K562 (cell line): ENCODE measurements around the gene SDHAF1. TPM values are rescaled to one million over a fixed set of nuclear protein-coding genes. Genes with fewer than 3 reads are reported as not detected.

ENCODE experiments used
- ATAC-seq: fragments of 200-7000 bp; cut with Tn5 transposase; 3 replicates; pipeline ENCODE4 v1.9.1; 2020; ENCODE audit warnings: moderate library complexity
- BruUV-seq: library from RNA; stranded (reverse); fragments of 400-500 nt; replicated peaks from 2 replicates; lab custom pipeline; 2021; lab: Mats Ljungman, UMichigan
- CTCF ChIA-PET: fragments of 300-600 bp; formaldehyde crosslinking; extraction: SDS; loops from one replicate; lab custom pipeline; 2021; ENCODE audit warnings: low intra/inter-chr PET ratio; lab: Yijun Ruan, JAX
- POLR2A ChIA-PET: fragments of 300-600, 350-650 bp; sonication (Branson Sonifier 250); formaldehyde crosslinking; extraction: SDS; loops from one replicate; lab custom pipeline; 2021; ENCODE audit warnings: antibody characterized with exemption, inconsistent platforms; lab: Yijun Ruan, JAX
- DNase-seq, 4 experiments: peaks; one replicate each; pipeline versions ENCODE4 v3.0.0 to v3.0.0-alpha.2; 2011 to 2018; ENCODE audit warnings: low spot score in 3 of 4, mixed read lengths in 3 of 4; ENCODE audit errors: extremely low read depth in 1 of 4
- FAIRE-seq: peaks from 2 replicates; lab custom pipeline; 2011; peaks lifted over from hg19 to GRCh38; lab: Jason Lieb, UNC
- H2AFZ ChIP-seq: 2 replicates; pipeline ENCODE4 v1.6.0; 2011; ENCODE audit warnings: low read depth, low read length, control low read depth, inconsistent platforms
- H3K27ac ChIP-seq: fragments of 200-600 bp; 3 replicates; pipeline ENCODE4 v1.8.0; 2011; ENCODE audit warnings: low read depth, mild to moderate bottlenecking, control low read depth, inconsistent platforms, low read length, moderate library complexity, mixed read lengths; ENCODE audit errors: extremely low read depth
- H3K27me3 ChIP-seq, 2 experiments: fragments of 300-600 bp in 1 of 2; 2 replicates in 1 of 2; 3 replicates in 1 of 2; pipeline versions ENCODE4 v1.6.0 to v1.8.0; 2011; ENCODE audit warnings: inconsistent platforms in 2 of 2, low read length in 2 of 2, mild to moderate bottlenecking in 1 of 2, mixed read lengths in 1 of 2, moderate library complexity in 1 of 2; ENCODE audit not compliant: control insufficient read depth in 2 of 2, insufficient read depth in 2 of 2
- H3K36me3 ChIP-seq: fragments of 300-600 bp; 3 replicates; pipeline ENCODE4 v1.8.0; 2011; ENCODE audit warnings: mild to moderate bottlenecking, low read length, inconsistent platforms; ENCODE audit not compliant: control insufficient read depth, insufficient read depth
- H3K4me1 ChIP-seq, 2 experiments: fragments of 200-600 bp in 1 of 2; replicated peaks in 1 of 2; 2 replicates in 1 of 2; 3 replicates in 1 of 2; pipeline versions ENCODE4 v1.5.1 to v1.8.0; 2011; ENCODE audit warnings: inconsistent platforms in 2 of 2, low read length in 2 of 2, mild to moderate bottlenecking in 1 of 2, mixed read lengths in 1 of 2, moderate library complexity in 1 of 2; ENCODE audit not compliant: control insufficient read depth in 2 of 2, insufficient read depth in 2 of 2
- H3K4me2 ChIP-seq: 2 replicates; pipeline ENCODE4 v1.6.1; 2011; ENCODE audit warnings: low read length, control low read depth, inconsistent platforms, mixed read lengths; ENCODE audit not compliant: insufficient read depth
- H3K4me3 ChIP-seq: fragments of 200-600 bp; sonication (generic), shearing (Covaris generic); 2 replicates; pipeline ENCODE4 v1.5.1; 2016; ENCODE audit warnings: control low read depth, inconsistent platforms
- H3K79me2 ChIP-seq: fragments of 200-600 bp; 3 replicates; pipeline ENCODE4 v1.8.0; 2011; ENCODE audit warnings: low read length, inconsistent platforms; ENCODE audit not compliant: control insufficient read depth, insufficient read depth
- H3K9ac ChIP-seq, 2 experiments: 2 replicates each; pipeline versions ENCODE4 v1.6.0 to v1.6.1; 2011; ENCODE audit warnings: low read depth in 2 of 2, low read length in 2 of 2, control low read depth in 1 of 2, inconsistent platforms in 1 of 2, mild to moderate bottlenecking in 1 of 2, mixed read lengths in 1 of 2; ENCODE audit not compliant: insufficient read depth in 1 of 2
- H3K9me1 ChIP-seq: one replicate; pipeline ENCODE4 v1.6.0; 2011; ENCODE audit warnings: inconsistent platforms, mild to moderate bottlenecking, low read length, moderate library complexity; ENCODE audit not compliant: control insufficient read depth, insufficient read depth
- H3K9me3 ChIP-seq: replicated peaks from 2 replicates; pipeline ENCODE4 v1.5.1; 2011; ENCODE audit warnings: low read depth, low read length, inconsistent platforms; ENCODE audit not compliant: control insufficient read depth, insufficient read depth
- H4K20me1 ChIP-seq: replicated peaks from 2 replicates; pipeline ENCODE4 v1.6.1; 2011; ENCODE audit warnings: low read length, inconsistent platforms, mixed read lengths; ENCODE audit not compliant: control insufficient read depth, insufficient read depth
- CREBBP ChIP-seq: IDR thresholded peaks from one replicate; pipeline ENCODE4 v1.6.1; 2012; ENCODE audit warnings: low read depth, mild to moderate bottlenecking, control low read depth, inconsistent platforms, low read length
- E2F6 ChIP-seq, 2 experiments: IDR thresholded peaks; 2 replicates each; pipeline ENCODE4 v1.6.1; 2011; ENCODE audit warnings: borderline replicate concordance in 1 of 2, control low read depth in 1 of 2, low read depth in 1 of 2, low read length in 1 of 2, mild to moderate bottlenecking in 1 of 2, mixed read lengths in 1 of 2, moderate library complexity in 1 of 2; ENCODE audit not compliant: insufficient read depth in 1 of 2, insufficient read length in 1 of 2, poor library complexity in 1 of 2, severe bottlenecking in 1 of 2; ENCODE audit errors: extremely low read depth in 1 of 2
- FOXA1 ChIP-seq: fragments of 450-650 bp; IDR thresholded peaks from 2 replicates; pipeline ENCODE4 v1.6.1; 2016; ENCODE audit warnings: mild to moderate bottlenecking, borderline replicate concordance
- HMG20B ChIP-seq: fragments of 250-450 bp; sonication (Bioruptor Pico); IDR thresholded peaks from 2 replicates; pipeline ENCODE4 v1.5.0; 2021; ENCODE audit warnings: mild to moderate bottlenecking
- HMGN3 ChIP-seq: IDR thresholded peaks from 2 replicates; pipeline ENCODE4 v1.6.1; 2011; ENCODE audit warnings: borderline replicate concordance, low read depth, mild to moderate bottlenecking, mixed read lengths, low read length; ENCODE audit not compliant: insufficient read length; ENCODE audit errors: extremely low read depth
- MYBL2 ChIP-seq, 2 experiments: fragments of 450-650 bp in 1 of 2; sonication (generic) in 1 of 2; formaldehyde crosslinking in 1 of 2; IDR thresholded peaks; 2 replicates each; pipeline versions ENCODE4 v1.6.1 to v1.8.1; 2017 to 2022; ENCODE audit warnings: borderline replicate concordance in 1 of 2, inconsistent platforms in 1 of 2, low read depth in 1 of 2, mild to moderate bottlenecking in 1 of 2, missing genetic modification reagents in 1 of 2, moderate library complexity in 1 of 2
- NELFE ChIP-seq: IDR thresholded peaks from 2 replicates; pipeline ENCODE4 v1.6.1; 2011; ENCODE audit warnings: mild to moderate bottlenecking; ENCODE audit not compliant: insufficient read depth, insufficient read length
- SETDB1 ChIP-seq: IDR thresholded peaks from one replicate; pipeline ENCODE4 v1.6.1; 2012; ENCODE audit warnings: low read length, control low read depth, inconsistent platforms
- TCF7 ChIP-seq: sonication (generic); IDR thresholded peaks from 2 replicates; pipeline ENCODE4 v1.6.1; 2016; ENCODE audit warnings: antibody characterized with exemption, borderline replicate concordance
- TFAP4 ChIP-seq: sonication (generic); formaldehyde crosslinking; IDR thresholded peaks from 2 replicates; pipeline ENCODE4 v1.8.0; 2022; ENCODE audit warnings: missing genetic modification reagents, mild to moderate bottlenecking, moderate library complexity, borderline replicate concordance
- ZBTB33 ChIP-seq: sonication (generic); formaldehyde crosslinking; IDR thresholded peaks from 2 replicates; pipeline ENCODE4 v1.8.1; 2023; ENCODE audit warnings: mild to moderate bottlenecking, missing genetic modification reagents
- ZBTB5 ChIP-seq: fragments of 450-650 bp; IDR thresholded peaks from 2 replicates; pipeline ENCODE4 v1.6.1; 2017; ENCODE audit warnings: antibody characterized with exemption
- ZNF143 ChIP-seq: sonication (generic); formaldehyde crosslinking; IDR thresholded peaks from 2 replicates; pipeline ENCODE4 v1.9.0; 2022; ENCODE audit warnings: mild to moderate bottlenecking, missing genetic modification reagents
- WGBS: fragments of 100-300 bp; shearing (Covaris generic); methylation state at CpG from one replicate; pipeline ENCODE4 v1.1.6; 2016; ENCODE audit warnings: low coverage, mixed read lengths; ENCODE audit not compliant: insufficient coverage; ENCODE audit errors: missing lambda C conversion rate; 5-methylcytosine and 5-hydroxymethylcytosine counted together
- in situ Hi-C: fragments of 300-500 bp; cut with MboI; formaldehyde crosslinking; loops from 4 replicates; pipeline ENCODE4 v1.15.0; 2018; ENCODE audit warnings: inconsistent platforms, mixed read lengths
- intact Hi-C: fragments of 100-400 bp; cut with micrococcal nuclease; formaldehyde crosslinking; loops from 2 replicates; pipeline ENCODE4 v1.14.2; 2022
- polyA plus RNA-seq, 8 experiments: library from polyadenylated mRNA; depleted of rRNA in 4 of 8; stranded (reverse) in 5 of 8; unstranded in 3 of 8; fragments of >200 nt; fragmentation: Nextera tagmentation in 2 of 8; fragmentation: Illumina TruSeq in 1 of 8; extraction: Ambion mirVana in 2 of 8; extraction: Trizol in 1 of 8; gene quantifications; 2 replicates each; pipeline versions ENCODE4 v1.2.1 to v1.2.3, GENCODE V29; 2011 to 2014; ENCODE audit warnings: inconsistent platforms in 1 of 8, missing spikeins in 1 of 8
- total RNA-seq, 7 experiments: library from RNA; depleted of rRNA in 6 of 7; stranded (reverse); fragments of >200 nt in 6 of 7; fragmentation: Illumina TruSeq in 2 of 7; extraction: Trizol in 2 of 7; gene quantifications; 2 replicates each; pipeline versions ENCODE4 v1.2.1 to v1.2.3, GENCODE V29; 2011 to 2021; ENCODE audit warnings: low replicate concordance in 1 of 7

Gene SDHAF1
- total and polyA plus RNA-seq, 9 of the 15 experiments (the other 6 are each of a cell fraction or from before 2014, with no cell fraction given) = 0.42 to 55.7 (median 18.8) TPM

- Histone ChIP-seq H3K27ac (no peak overlapping the region), H3K9me3 (no peaks in the 10 kb centered on the region), H4K20me1 (peaks cover 4% of the 10 kb centered on the region; the same call in 1 of the 2 replicates), H3K4me2 (no peak overlapping the region), H2AFZ (no peak overlapping the region), H3K4me1 (peaks cover 9 to 29% of the 10 kb centered on the region in 2 experiments; a peak in 4 of 5 replicates), H3K27me3 (no peaks in the 10 kb centered on the region), H3K9me1 (peaks cover 3% of the 10 kb centered on the region), H3K79me2 (peaks cover 25% of the 10 kb centered on the region), H3K4me3 (no peak overlapping the region), H3K9ac (peak overlapping the region in 1 of 2 experiments; percentile 28; a peak in 1 of 4 replicates), H3K36me3 (peaks cover 12% of the 10 kb centered on the region; the same call in 1 of the 3 replicates)
- BruUV-seq = no TSS peak
- ATAC-seq = no peak
- ChIA-PET POLR2A (no interaction called here), CTCF (no interaction called here)
- intact Hi-C loops = loop anchor here (10.0 kb wide), 1 partner anchor 121 kb away; the partner anchor contains the start of genes OVOL3, POLR2I and TBCB
- no peak for DNase-seq
- WGBS = 98% methylated on average over 38 of the region's 49 CpGs
- in situ Hi-C loops = no loop called here
- no peak for FAIRE-seq
- TF ChIP-seq NELFE = no peak
- no peak for TF ChIP-seq TFAP4
- TF ChIP-seq HMG20B (CRISPR knock-in tag) = no peak
- TF ChIP-seq E2F6 (IDR thresholded peaks at IDR 0.05; ENCODE audit: borderline replicate concordance in 1 of 2, extremely low read depth in 1 of 2, insufficient read depth in 1 of 2, insufficient read length in 1 of 2, low read depth in 1 of 2, low read length in 1 of 2, poor library complexity in 1 of 2, severe bottlenecking in 1 of 2) = no peak
- TF ChIP-seq CREBBP = no peak
- peak; percentile 6 for TF ChIP-seq HMGN3
- TF ChIP-seq TCF7 = no peak
- TF ChIP-seq FOXA1 = no peak
- peak; percentile 60; the same call in 1 of the 2 replicates for TF ChIP-seq ZBTB33 (CRISPR knock-in tag)
- no peak for TF ChIP-seq SETDB1
- TF ChIP-seq ZBTB5 = no peak
- TF ChIP-seq ZNF143 (CRISPR knock-in tag) = no peak
- TF ChIP-seq MYBL2 (IDR thresholded peaks at IDR 0.05; ENCODE audit: low read depth) = no peak
- TF ChIP-seq MYBL2 (CRISPR knock-in tag; IDR thresholded peaks at IDR 0.05; ENCODE audit: borderline replicate concordance) = no peak
Measured at GRCh38 chr19:35993923-35994598, 927 bp upstream of the SDHAF1 start.
